HL-60/S4 treated with retinoic acid at 250 ng/mL for 4 days and 3 days (cell line): ENCODE measurements around the gene TYW3.

Experiments
- in situ Hi-C: fragments of 300-500 bp; cut with MboI; formaldehyde crosslinking; loops from 2 replicates; pipeline ENCODE4 v1.7.0; 2022; ENCODE audit warnings: low sequenced_read_pairs

The TYW3 gene

DNA sequence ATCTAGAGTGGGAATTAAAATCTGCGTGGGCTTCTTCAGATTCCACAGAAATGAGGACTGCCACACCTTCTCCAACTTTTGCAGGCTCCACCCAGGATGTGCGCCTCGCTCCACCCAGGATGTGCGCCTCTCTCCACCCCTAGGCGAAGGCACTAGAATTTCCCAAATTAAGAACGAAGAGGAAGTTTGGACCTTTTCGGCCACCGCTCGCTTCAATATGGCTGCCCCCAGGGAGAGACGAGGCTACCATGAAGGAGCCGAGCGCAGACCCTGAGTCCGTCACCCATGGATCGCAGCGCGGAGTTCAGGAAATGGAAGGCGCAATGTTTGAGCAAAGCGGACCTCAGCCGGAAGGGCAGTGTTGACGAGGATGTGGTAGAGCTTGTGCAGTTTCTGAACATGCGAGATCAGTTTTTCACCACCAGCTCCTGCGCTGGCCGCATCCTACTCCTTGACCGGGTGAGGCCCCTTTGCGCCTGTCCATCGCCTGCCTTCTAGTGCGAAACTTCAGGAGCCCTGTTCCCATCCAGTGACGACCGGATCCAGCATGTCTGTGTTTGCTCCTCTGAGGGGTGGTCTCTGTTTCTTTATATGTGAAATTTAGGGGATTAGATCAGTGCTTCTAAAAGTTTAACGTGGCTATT, at the start of gene TYW3, which contains the start of gene CRYZ:
TSS of gene TYW3 (plus strand) at position 193 of the 644 bp plus-strand sequence. CDS start at position 286, 93 bp downstream.
TSS of gene CRYZ (minus strand) at position 91 of the 644 bp plus-strand sequence. CDS start 8,229 bp downstream, outside the sequence.
- in situ Hi-C loops = no loop called here

DNA sequence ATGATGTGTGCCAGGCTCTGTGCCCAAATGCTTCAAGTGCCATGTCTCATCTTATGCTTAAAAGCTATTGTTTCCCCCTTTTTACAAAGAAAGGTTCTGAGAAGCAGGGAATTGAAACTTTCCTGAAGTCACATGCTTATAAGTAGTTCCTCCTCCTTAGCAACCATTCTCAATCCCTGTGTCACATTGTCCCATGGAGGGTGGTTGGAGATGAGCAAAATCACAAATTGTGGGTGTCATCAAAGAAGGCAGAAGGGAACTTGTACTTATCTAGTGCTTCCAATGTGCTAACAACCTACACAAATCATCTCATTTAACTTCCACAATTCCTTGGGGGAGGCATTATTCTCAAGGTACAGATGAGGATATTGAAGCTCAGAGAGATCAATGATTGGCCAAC, 49.3 kb upstream of the TYW3 start:
- in situ Hi-C loops = loop anchor here (25.0 kb wide), 1 partner anchor 846 kb away; no protein-coding TSS in a partner anchor

GRCh38 chr1:74684301-74684700, 48.7 kb upstream of the TYW3 start:
- in situ Hi-C loops = loop anchor here (25.0 kb wide), 1 partner anchor 847 kb away; no protein-coding TSS in a partner anchor

GRCh38 chr1:74686928-74687327, 46.0 kb upstream of the TYW3 start:
- in situ Hi-C loops = loop anchor here (25.0 kb wide), 1 partner anchor 850 kb away; no protein-coding TSS in a partner anchor

DNA sequence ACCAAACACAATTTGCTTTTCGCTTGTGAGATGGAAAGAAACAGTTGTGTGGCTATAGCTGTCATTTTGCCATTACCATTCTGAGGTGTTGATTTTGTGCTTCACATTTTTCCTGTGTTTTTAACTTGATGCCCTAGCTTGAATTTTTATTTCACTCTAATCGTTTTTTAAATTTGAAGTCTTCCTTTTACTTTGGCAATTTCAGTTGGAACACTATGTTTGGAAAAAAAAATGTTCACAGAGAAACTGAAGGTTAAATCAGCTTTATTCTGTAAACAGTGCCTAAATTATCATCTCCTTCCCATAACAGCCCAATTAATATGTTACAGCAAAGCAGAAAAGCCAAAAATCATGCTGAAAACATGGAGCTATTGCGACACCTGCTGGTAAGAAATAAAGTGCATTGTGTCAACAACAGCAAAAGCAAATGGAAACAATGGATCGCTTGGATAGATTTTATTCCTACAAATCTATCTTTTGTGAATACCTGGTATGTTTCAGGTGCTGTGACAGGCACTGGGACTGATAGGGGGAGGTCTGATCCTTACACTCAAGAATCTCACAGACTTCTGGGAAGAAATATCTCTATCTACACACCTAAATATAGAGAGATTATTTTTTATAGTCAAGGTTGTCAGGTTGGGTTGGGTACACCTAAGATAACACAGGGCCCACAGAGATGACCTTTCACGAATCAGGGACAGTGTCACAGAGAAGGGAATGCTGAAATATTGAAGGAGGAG, 43.2 kb upstream of the TYW3 start:
- in situ Hi-C loops = loop anchor here (25.0 kb wide), 1 partner anchor 852 kb away; no protein-coding TSS in a partner anchor

DNA sequence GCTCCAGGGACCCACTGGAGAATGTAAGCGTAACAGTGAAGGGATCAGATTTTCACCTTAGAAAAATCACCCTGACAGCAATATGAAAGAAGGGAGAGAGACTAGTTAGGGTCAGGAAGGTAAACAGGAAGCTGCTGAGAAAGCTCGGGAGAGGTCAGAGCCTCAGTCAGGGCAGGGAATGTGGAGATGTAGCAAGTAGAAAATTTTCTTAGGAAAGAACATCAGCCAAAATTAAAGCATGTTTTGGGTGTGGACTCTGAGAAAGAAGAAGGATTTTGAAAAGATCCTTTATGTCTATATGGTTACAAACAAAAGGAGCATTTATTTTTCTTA, 42.6 kb upstream of the TYW3 start:
- in situ Hi-C loops = loop anchor here (25.0 kb wide), 1 partner anchor 853 kb away; no protein-coding TSS in a partner anchor

- in situ Hi-C loops = loop anchor here (25.0 kb wide), 1 partner anchor 854 kb away; no protein-coding TSS in a partner anchor
Observed at GRCh38 chr1:74690909-74691308, 42.0 kb upstream of the TYW3 start.

DNA sequence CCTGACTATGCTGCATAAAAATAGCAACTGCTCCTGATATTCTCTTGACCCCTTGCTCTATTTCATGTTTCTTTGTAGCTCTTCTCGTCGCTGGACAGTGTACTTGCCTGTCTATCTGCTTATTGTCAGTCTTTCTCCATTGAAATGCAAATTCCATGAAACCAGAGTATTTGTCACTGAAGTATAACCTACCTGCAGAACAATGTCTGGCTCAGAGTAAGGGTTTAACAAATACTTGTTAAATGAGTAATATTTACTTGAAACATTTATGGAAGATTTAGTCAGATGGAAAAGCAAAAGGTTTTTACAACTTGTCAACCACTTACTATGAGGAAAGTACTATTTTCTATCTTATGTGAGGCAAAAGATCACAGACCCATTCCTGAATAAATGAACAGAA, 39.5 kb upstream of the TYW3 start:
- in situ Hi-C loops = loop anchor here (25.0 kb wide), 1 partner anchor 856 kb away; no protein-coding TSS in a partner anchor

GRCh38 chr1:74697832-74698231, 35.1 kb upstream of the TYW3 start:
- in situ Hi-C loops = loop anchor here (25.0 kb wide), 1 partner anchor 861 kb away; no protein-coding TSS in a partner anchor

DNA sequence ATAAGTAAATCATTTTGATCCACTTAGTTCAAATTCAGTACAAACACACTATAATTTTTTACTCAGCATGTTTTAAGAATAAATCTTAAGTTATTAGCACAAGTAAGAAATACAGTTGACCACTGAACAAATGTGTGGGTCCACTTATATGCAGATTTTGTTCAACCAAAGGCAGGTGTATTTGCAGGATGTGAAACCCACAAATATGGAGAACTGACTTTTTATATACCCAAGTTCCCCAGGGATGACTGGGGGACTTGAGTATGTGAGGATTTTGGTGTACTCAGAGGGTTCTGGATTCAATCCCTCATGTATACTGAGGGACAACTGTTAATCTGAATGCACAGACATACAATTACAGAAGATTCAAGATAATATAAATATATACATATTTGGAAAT, 33.6 kb upstream of the TYW3 start:
- in situ Hi-C loops = loop anchor here (25.0 kb wide), 1 partner anchor 862 kb away; no protein-coding TSS in a partner anchor

- in situ Hi-C loops = no loop called here
Observed at GRCh38 chr1:74703386-74704182, 29.4 kb upstream of the TYW3 start.

DNA sequence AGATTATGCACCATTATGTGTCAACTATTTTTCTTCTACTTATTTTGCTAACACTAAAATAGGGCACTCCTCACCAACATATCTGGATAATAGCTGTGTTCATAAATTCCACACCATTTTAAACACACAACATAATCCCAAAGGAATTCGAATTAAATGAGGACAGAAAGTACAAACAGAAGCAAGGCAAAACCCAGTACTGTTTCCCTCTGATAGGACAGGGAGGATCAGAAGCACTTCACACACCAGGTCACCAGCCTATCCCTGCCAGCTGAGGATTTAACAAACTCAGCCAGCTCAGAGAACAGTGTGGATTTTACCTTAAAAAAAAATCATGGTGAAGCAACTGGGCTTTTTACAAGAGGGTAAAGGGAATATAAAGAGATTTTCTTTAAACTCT, 20.1 kb upstream of the TYW3 start:
- in situ Hi-C loops = no loop called here

DNA sequence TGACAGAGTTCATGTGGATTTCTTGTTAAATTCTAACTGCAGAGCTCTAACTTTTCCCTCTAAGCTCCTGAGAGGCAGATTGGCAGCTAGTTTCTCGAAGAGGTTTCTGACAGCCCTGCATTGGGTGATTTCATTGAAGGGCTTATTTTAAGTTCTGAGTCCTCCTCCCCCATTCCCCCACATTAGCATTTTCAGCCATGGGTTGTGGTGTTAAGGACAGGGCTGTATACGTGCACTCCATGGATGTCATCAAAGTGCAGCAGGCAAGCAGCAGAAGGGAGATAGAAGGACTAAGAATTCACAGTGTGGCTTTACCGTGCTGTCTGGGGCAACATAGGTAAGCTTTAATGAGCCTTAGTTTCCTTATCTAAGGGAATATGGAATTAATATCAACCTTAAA, 19.1 kb upstream of the TYW3 start:
- in situ Hi-C loops = no loop called here

- in situ Hi-C loops = no loop called here
Observed at GRCh38 chr1:74714429-74715235, 18.3 kb upstream of the TYW3 start.

DNA sequence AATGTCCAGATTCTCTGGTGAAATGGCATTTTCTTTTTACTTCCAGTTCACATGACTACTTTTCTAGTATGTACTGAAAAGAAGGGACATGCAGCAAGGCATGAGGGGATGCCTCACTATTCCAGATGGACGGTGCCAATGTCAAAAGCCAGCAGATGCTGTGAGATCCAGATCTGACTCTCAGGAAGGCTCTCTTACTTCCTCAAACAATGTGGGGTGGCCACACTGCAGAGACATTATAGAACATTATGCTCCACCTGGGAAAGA, 17.8 kb upstream of the TYW3 start:
- in situ Hi-C loops = no loop called here

- in situ Hi-C loops = no loop called here
Observed at GRCh38 chr1:74715806-74716205, 17.1 kb upstream of the TYW3 start.

DNA sequence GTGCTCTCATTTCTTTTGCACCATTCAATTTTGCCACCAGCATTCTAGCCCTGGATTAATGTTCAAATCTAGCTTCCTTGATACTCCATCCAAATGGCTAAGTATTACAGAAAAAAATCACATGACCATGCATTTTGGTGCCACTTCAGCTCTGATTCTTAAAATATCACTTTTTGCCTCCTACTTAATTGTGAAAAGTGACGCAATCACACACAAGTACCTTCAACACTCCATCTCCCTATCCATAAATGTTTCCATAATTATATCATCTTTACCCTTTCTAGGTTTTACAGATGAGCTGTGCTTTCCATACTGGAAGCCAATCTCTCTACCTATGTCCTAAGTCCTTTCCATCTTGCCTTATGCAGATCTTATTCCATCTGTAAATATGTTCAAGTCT, 16.1 kb upstream of the TYW3 start:
- in situ Hi-C loops = no loop called here

- in situ Hi-C loops = no loop called here
Observed at GRCh38 chr1:74717626-74718025, 15.3 kb upstream of the TYW3 start.

GRCh38 chr1:74726063-74726462, 6.9 kb upstream of the TYW3 start:
- in situ Hi-C loops = no loop called here

DNA sequence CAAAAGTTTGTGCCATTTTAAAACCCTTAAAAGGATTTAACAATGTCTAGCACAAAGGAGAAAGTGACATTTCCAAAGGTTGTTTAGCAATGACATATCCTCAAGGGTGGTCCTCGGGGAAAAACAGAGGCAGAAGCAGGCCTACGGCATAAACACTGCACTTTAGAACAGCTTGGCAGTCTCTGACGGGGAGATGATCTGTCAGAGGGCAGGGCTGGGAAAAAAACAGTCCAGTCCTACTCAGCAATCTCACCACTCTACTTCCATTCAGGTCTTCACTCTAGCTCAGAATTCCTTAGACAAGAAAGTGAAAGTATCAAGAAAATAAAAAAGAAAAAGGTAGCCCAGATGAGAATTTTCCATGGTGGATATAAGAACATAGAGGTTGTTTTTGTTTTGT, 4.2 kb upstream of the TYW3 start:
- in situ Hi-C loops = no loop called here
